ENCODE measurements around the gene TSEN15. TPM values are rescaled to one million over a fixed set of nuclear protein-coding genes. Genes with fewer than 3 reads are reported as not detected.

TSEN15 gene
- total RNA-seq, 1 donor from 2014 or later = 35.1 TPM

DNA sequence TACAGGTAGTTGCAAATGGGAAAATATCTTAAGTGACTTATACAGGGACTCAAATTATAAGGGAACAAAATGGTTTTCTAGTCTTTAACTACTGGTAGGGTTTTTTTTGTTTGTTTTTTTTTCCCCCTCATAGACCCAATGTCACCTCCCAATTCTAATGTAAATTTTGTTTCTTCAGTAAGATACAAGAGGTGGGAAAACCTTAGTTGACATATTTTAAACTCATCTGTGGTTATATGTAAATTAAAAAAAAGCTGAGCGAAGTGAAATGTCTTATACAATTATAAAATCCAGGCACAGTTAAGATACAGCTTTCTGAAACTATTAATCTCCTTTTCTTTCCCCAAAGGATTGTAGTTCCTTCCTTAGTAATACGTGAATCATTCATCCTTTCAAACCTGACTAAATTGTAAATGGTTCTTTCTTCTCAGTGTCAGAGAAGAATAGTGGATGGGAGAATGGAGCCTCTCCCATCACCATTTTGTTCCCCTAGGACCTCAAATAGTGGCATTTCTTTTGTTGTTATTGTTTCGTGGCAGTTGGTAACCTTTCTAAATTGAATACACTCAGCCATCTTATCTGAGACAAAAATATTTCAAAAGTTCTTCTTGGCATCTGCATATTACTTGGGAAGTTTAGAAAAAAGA is 11.2 kb downstream of the TSEN15 start:
- Mint-ChIP-seq H3K27ac (no peak overlapping the region), H3K9me3 (no peaks in the 10 kb centered on the region), H3K36me3 (ENCODE audit: low read depth) (peaks cover 46% of the 10 kb centered on the region), H3K4me3 (ENCODE audit: low read depth) (no peak overlapping the region), H3K27me3 (ENCODE audit: low read depth) (no peaks in the 10 kb centered on the region), H3K4me1 (ENCODE audit: low read depth) (peaks cover 4% of the 10 kb centered on the region)
- intact Hi-C loops (cut with micrococcal nuclease) = no loop called here
- DNase-seq (ENCODE audit: low spot score) = no peak

- H3K4me3 Mint-ChIP-seq (ENCODE audit: low read depth) = no peak overlapping the region
- intact Hi-C loops (cut with micrococcal nuclease) = no loop called here
- H3K27ac Mint-ChIP-seq = no peak overlapping the region
- H3K27me3 Mint-ChIP-seq (ENCODE audit: low read depth) = no peaks in the 10 kb centered on the region
- peaks cover 36% of the 10 kb centered on the region for H3K36me3 Mint-ChIP-seq (ENCODE audit: low read depth)
- DNase-seq (ENCODE audit: low spot score) = no peak
- H3K4me1 Mint-ChIP-seq (ENCODE audit: low read depth) = peaks cover 5% of the 10 kb centered on the region
- no peaks in the 10 kb centered on the region for H3K9me3 Mint-ChIP-seq
Observed at GRCh38 chr1:184065559-184065958, 14.0 kb downstream of the TSEN15 start.

DNA sequence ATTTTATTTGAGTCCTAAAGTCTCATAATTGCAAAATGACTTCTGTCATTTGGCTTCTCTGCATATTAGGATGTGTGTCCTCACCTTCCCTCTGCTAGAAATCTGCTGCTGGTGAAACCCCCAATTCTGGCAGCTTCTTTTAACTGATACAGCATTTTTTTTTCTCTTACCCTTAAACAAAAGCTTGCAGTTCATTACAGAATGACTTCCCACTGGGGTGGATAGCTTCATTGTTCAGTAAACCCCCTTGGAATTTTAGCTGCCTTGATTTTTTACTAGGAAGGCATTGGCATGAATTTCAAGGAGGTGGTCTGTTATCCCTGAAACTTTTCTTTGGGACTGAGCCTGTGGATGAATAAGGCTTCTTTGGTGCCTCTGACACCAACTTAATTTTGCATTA is 16.8 kb downstream of the TSEN15 start:
- peaks cover 7% of the 10 kb centered on the region for H3K4me1 Mint-ChIP-seq (ENCODE audit: low read depth)
- no peaks in the 10 kb centered on the region for H3K9me3 Mint-ChIP-seq
- no peak overlapping the region for H3K4me3 Mint-ChIP-seq (ENCODE audit: low read depth)
- peaks cover 40% of the 10 kb centered on the region for H3K36me3 Mint-ChIP-seq (ENCODE audit: low read depth)
- DNase-seq (ENCODE audit: low spot score) = no peak
- H3K27me3 Mint-ChIP-seq (ENCODE audit: low read depth) = no peaks in the 10 kb centered on the region
- no peak overlapping the region for H3K27ac Mint-ChIP-seq
- intact Hi-C loops (cut with micrococcal nuclease) = no loop called here

- H3K9me3 Mint-ChIP-seq = no peaks in the 10 kb centered on the region
- no peak overlapping the region for H3K4me3 Mint-ChIP-seq (ENCODE audit: low read depth)
- peaks cover 7% of the 10 kb centered on the region for H3K4me1 Mint-ChIP-seq (ENCODE audit: low read depth)
- no peak overlapping the region for H3K27ac Mint-ChIP-seq
- DNase-seq (ENCODE audit: low spot score) = no peak
- H3K36me3 Mint-ChIP-seq (ENCODE audit: low read depth) = peaks cover 34% of the 10 kb centered on the region
- intact Hi-C loops (cut with micrococcal nuclease) = loop anchor here (10.0 kb wide), 1 partner anchor 425 kb away; no protein-coding TSS in a partner anchor
- no peaks in the 10 kb centered on the region for H3K27me3 Mint-ChIP-seq (ENCODE audit: low read depth)
Observed at GRCh38 chr1:184069675-184070074, 18.1 kb downstream of the TSEN15 start.

GRCh38 chr1:184072376-184072775 is 20.8 kb downstream of the TSEN15 start:
- no peaks in the 10 kb centered on the region for H3K9me3 Mint-ChIP-seq
- no peak overlapping the region for H3K27ac Mint-ChIP-seq
- H3K4me3 Mint-ChIP-seq (ENCODE audit: low read depth) = no peak overlapping the region
- intact Hi-C loops (cut with micrococcal nuclease) = loop anchor here (10.0 kb wide), 1 partner anchor 422 kb away; no protein-coding TSS in a partner anchor
- H3K27me3 Mint-ChIP-seq (ENCODE audit: low read depth) = no peaks in the 10 kb centered on the region
- DNase-seq (ENCODE audit: low spot score) = no peak
- H3K36me3 Mint-ChIP-seq (ENCODE audit: low read depth) = peaks cover 15% of the 10 kb centered on the region
- peaks cover 11% of the 10 kb centered on the region for H3K4me1 Mint-ChIP-seq (ENCODE audit: low read depth)

- H3K27me3 Mint-ChIP-seq (ENCODE audit: low read depth) = no peaks in the 10 kb centered on the region
- no peak for DNase-seq (ENCODE audit: low spot score)
- no peak overlapping the region for H3K27ac Mint-ChIP-seq
- H3K4me1 Mint-ChIP-seq (ENCODE audit: low read depth) = peaks cover 18% of the 10 kb centered on the region
- H3K4me3 Mint-ChIP-seq (ENCODE audit: low read depth) = no peak overlapping the region
- intact Hi-C loops (cut with micrococcal nuclease) = loop anchor here (2.0 to 10.0 kb wide), 2 partner anchors 86 to 420 kb away; no protein-coding TSS in a partner anchor
- peaks cover 15% of the 10 kb centered on the region for H3K36me3 Mint-ChIP-seq (ENCODE audit: low read depth)
- H3K9me3 Mint-ChIP-seq = no peaks in the 10 kb centered on the region
Observed at GRCh38 chr1:184074383-184074782, 22.9 kb downstream of the TSEN15 start.

DNA sequence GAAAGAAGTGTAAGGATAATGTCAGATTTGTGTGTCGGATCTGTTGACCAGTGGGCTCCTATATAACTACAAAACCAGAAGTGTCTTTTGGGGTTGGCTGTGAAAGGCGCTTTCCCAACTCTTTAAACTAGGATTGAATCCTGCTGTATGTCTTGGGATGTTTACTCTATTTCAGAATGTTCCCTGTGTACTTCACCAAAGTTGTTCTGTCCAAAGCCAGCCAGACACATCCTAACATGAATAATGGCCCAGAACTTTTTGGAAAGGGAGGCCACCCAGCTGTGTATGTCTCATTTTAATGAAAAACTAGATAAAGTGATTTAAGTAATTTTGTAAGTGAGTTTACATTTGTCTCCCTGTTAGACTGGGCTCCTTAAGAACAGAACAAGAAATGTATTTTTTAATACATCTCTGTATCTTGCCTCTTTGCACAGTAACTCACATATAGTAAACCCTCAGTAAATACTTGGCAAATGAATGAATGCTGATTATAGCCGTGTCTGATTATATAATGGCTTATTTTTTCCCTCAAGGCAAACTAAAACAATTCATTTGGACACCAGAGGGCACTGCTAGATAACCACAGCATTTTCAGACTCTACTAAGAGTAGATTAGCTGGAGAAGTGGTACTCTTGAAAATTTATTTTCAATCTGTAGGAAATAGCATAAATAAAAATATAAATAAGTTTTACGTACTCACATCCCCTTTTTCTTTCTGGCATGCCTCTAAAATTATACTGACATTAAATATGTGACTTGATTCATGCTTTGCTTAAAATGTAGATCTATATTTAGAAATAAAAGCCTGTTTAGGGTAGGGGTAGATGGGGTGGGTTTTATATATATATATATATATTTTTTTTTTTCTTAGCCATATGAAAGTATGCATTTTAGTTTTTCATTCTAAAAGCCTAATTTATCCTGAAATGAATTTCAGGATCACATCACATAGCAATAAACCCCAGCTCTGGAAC is 23.8 kb downstream of the TSEN15 start:
- Mint-ChIP-seq H3K9me3 (no peaks in the 10 kb centered on the region), H3K27ac (no peak overlapping the region), H3K4me1 (ENCODE audit: low read depth) (peaks cover 14% of the 10 kb centered on the region), H3K27me3 (ENCODE audit: low read depth) (no peaks in the 10 kb centered on the region), H3K4me3 (ENCODE audit: low read depth) (no peak overlapping the region), H3K36me3 (ENCODE audit: low read depth) (peaks cover 15% of the 10 kb centered on the region)
- intact Hi-C loops (cut with micrococcal nuclease) = loop anchor here (1.0 to 10.0 kb wide), 4 partner anchors 85 to 587 kb away; no protein-coding TSS in a partner anchor
- no peak for DNase-seq (ENCODE audit: low spot score)

- no peak overlapping the region for H3K4me3 Mint-ChIP-seq (ENCODE audit: low read depth)
- H3K9me3 Mint-ChIP-seq = no peaks in the 10 kb centered on the region
- no peak overlapping the region for H3K27ac Mint-ChIP-seq
- H3K36me3 Mint-ChIP-seq (ENCODE audit: low read depth) = peaks cover 3% of the 10 kb centered on the region
- intact Hi-C loops (cut with micrococcal nuclease) = loop anchor here (5.0 to 10.0 kb wide), 2 partner anchors 416 to 584 kb away; no protein-coding TSS in a partner anchor
- H3K4me1 Mint-ChIP-seq (ENCODE audit: low read depth) = peaks cover 11% of the 10 kb centered on the region
- H3K27me3 Mint-ChIP-seq (ENCODE audit: low read depth) = no peaks in the 10 kb centered on the region
- no peak for DNase-seq (ENCODE audit: low spot score)
Observed at GRCh38 chr1:184078564-184079249, 27.2 kb downstream of the TSEN15 start.

GRCh38 chr1:184080309-184080708 is 28.8 kb downstream of the TSEN15 start:
- Mint-ChIP-seq H3K27me3 (ENCODE audit: low read depth) (no peaks in the 10 kb centered on the region), H3K36me3 (ENCODE audit: low read depth) (peaks cover 3% of the 10 kb centered on the region)

DNA sequence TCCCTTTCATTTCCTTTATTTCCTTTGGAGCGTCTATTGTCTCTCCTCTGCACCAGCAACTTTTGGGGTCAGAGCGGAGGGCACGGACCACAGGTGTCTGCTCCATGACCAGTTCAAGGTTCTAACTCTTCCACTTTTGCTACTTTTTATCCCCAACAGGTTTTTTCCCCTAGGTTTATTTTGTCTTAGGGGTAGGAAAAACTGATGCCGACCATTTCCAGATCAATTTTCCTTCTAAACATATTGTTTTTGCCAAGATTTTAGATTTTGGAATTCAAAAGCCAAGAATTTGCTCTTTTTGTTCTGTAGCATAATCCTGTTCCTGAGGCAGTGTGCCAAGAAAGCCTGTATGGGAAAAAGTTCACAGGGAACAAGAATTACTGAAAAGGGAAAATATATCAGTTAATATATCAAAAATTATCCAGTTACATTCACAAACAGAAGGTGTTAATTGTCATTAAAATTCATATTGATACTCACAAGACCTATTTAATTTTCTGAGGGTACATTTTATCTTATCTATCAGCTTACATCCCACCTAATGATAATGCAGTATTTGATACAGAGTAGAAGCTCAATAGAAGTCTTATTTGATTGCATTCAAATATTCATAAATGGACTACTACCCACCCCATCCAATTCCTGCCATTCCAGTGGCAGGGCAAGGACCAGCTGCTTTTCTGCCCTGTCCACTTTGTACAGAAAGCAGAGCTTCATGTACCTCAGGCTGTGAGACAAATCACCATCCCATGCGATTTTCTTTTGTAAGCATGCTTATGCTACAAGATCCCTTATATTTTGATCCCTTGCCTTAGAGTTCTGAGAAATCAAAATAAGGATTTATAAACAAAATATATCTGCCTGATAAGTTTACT is 31.2 kb downstream of the TSEN15 start:
- no peaks in the 10 kb centered on the region for H3K27me3 Mint-ChIP-seq (ENCODE audit: low read depth)
- no peaks in the 10 kb centered on the region for H3K36me3 Mint-ChIP-seq (ENCODE audit: low read depth)
- H3K4me3 Mint-ChIP-seq (ENCODE audit: low read depth) = no peak overlapping the region
- peaks cover 7% of the 10 kb centered on the region for H3K4me1 Mint-ChIP-seq (ENCODE audit: low read depth)
- H3K27ac Mint-ChIP-seq = no peak overlapping the region
- DNase-seq (ENCODE audit: low spot score) = no peak
- H3K9me3 Mint-ChIP-seq = no peaks in the 10 kb centered on the region
- intact Hi-C loops (cut with micrococcal nuclease) = no loop called here

More at GRCh38 chr1:184080309-184080708, 28.8 kb downstream of the TSEN15 start:
- Mint-ChIP-seq H3K9me3 (no peaks in the 10 kb centered on the region), H3K27ac (no peak overlapping the region), H3K4me3 (ENCODE audit: low read depth) (no peak overlapping the region), H3K4me1 (ENCODE audit: low read depth) (peaks cover 11% of the 10 kb centered on the region)
- intact Hi-C loops (cut with micrococcal nuclease) = no loop called here
- no peak for DNase-seq (ENCODE audit: low spot score)

- Mint-ChIP-seq H3K4me3 (ENCODE audit: low read depth) (no peak overlapping the region), H3K27ac (no peak overlapping the region), H3K36me3 (ENCODE audit: low read depth) (no peaks in the 10 kb centered on the region), H3K27me3 (ENCODE audit: low read depth) (no peaks in the 10 kb centered on the region), H3K4me1 (ENCODE audit: low read depth) (no peaks in the 10 kb centered on the region), H3K9me3 (no peaks in the 10 kb centered on the region)
- DNase-seq (ENCODE audit: low spot score) = no peak
- intact Hi-C loops (cut with micrococcal nuclease) = no loop called here
Observed at GRCh38 chr1:184085667-184086066, 34.1 kb downstream of the TSEN15 start.

GRCh38 chr1:184088037-184088436 is 36.5 kb downstream of the TSEN15 start:
- intact Hi-C loops (cut with micrococcal nuclease) = no loop called here
- H3K9me3 Mint-ChIP-seq = no peaks in the 10 kb centered on the region
- H3K36me3 Mint-ChIP-seq (ENCODE audit: low read depth) = no peaks in the 10 kb centered on the region
- no peak for DNase-seq (ENCODE audit: low spot score)
- H3K4me1 Mint-ChIP-seq (ENCODE audit: low read depth) = no peaks in the 10 kb centered on the region
- no peak overlapping the region for H3K4me3 Mint-ChIP-seq (ENCODE audit: low read depth)
- no peaks in the 10 kb centered on the region for H3K27me3 Mint-ChIP-seq (ENCODE audit: low read depth)
- no peak overlapping the region for H3K27ac Mint-ChIP-seq
